GM12872 (cell line): ENCODE data around the gene GYS2.

Experiments used
- TF ChIP-seq, protein P1 (sequence below): IDR thresholded peaks from 3 replicates; pipeline ENCODE4 v1.5.1; 2011; ENCODE audit warnings: low read depth, mild to moderate bottlenecking, low read length, moderate library complexity; ENCODE audit not compliant: insufficient read depth

Gene GYS2

GRCh38 chr12:21600196-21600595, 4.5 kb downstream of the GYS2 start:
- TF ChIP-seq, protein P1, sequence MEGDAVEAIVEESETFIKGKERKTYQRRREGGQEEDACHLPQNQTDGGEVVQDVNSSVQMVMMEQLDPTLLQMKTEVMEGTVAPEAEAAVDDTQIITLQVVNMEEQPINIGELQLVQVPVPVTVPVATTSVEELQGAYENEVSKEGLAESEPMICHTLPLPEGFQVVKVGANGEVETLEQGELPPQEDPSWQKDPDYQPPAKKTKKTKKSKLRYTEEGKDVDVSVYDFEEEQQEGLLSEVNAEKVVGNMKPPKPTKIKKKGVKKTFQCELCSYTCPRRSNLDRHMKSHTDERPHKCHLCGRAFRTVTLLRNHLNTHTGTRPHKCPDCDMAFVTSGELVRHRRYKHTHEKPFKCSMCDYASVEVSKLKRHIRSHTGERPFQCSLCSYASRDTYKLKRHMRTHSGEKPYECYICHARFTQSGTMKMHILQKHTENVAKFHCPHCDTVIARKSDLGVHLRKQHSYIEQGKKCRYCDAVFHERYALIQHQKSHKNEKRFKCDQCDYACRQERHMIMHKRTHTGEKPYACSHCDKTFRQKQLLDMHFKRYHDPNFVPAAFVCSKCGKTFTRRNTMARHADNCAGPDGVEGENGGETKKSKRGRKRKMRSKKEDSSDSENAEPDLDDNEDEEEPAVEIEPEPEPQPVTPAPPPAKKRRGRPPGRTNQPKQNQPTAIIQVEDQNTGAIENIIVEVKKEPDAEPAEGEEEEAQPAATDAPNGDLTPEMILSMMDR, result no peak

GRCh38 chr12:21599143-21599999, 5.3 kb downstream of the GYS2 start:
- TF ChIP-seq, protein P1, result no peak

DNA sequence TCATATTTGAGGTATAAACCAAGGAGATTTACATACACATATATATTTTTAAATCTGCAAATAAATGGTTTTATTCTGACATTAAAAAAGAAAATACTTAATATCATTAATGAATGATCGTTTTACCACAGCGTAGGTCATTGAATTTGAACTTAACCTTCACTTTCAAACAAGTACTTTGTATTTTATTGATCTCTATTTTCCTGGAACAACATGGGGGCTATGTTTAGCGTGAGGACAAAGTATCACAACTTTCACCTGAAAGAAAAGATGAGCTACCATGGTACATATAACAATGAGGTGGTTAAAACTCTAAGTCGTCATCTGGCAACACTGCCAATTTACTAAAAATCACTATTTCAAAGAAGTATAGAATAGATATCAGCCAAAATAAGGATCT, 6.0 kb downstream of the GYS2 start:
- TF ChIP-seq, protein P1, result no peak

- TF ChIP-seq, protein P1, result no peak
These were observed 19.2 kb downstream of the GYS2 start for GRCh38 chr12:21585485-21585884.

- TF ChIP-seq, protein P1, result no peak
These were observed 21.1 kb downstream of the GYS2 start for GRCh38 chr12:21583587-21583986.

DNA sequence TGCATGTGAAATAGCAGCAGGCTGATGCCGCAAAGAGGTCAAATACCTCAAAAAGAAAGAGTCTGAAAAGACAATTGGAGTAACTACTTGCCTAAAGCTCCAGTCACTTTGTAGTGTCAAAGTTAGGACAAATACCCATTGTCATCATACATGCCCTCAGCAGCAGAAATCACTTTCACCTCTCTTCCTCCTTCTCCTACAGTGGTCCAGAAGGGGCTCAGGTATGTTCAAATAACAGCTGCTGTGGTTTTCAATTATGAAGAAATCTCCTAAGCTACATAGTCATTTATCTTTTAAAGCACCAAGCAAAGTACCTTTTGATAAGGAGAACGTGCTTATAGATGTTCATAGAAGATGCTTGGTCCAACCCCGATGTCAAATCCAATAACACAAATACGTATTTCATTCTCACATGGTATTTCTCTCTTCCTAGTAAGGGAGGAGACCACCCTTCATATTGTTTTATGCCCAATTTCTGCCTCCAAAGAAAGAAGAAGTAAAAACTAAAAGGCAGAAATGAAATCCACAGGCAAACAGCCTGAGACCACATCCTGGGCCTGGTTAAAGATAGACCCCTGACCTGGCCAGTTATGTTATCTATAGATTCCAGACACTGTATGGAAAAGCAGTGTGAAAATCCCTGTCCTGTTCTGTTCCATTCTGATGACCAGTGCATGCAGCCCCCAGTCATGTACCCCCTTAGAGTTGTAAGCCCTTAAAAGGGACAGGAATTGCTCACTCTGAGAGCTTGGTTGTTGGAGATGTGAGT, 23.7 kb downstream of the GYS2 start:
- TF ChIP-seq, protein P1, result no peak

GRCh38 chr12:21577516-21577915, 27.1 kb downstream of the GYS2 start:
- TF ChIP-seq, protein P1, result no peak
